ENCODE results near the gene TBCCD1. TPM values are rescaled to one million over a fixed set of nuclear protein-coding genes. Genes with fewer than 3 reads are reported as not detected.

Gene TBCCD1
- total RNA-seq, 1 experiment from 2014 or later = 14.5 TPM

DNA sequence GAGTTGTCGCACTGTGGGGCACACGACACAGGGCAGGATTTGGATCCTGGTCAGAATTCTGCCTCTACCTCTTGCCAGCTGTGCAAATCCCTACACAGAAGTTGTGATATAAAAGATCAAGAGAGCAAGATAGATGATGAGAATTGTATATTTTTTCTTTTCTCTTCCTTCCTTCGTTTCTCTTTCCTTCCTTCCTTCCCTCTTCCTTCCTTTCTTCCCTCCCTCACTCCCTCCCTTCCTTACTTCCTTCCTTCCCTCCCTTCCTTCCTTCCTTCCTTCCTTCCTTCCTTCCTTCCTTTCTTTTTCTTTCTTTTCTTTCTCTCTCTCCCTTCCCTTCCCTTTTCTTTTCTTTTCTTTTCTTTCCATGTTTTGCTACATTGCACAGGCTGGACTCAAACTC lies 33.8 kb upstream of the TBCCD1 start:
- no peak overlapping the region for H3K4me3 ChIP-seq (ENCODE audit: low read depth in 2 of 2, low read length in 2 of 2)
- in situ Hi-C loops (cut with HindIII; ENCODE audit: low pct_unique_long_range_greater_than_20kb, low sequenced_read_pairs) = no loop called here
- H3K4me1 ChIP-seq (ENCODE audit: control insufficient read depth, insufficient read depth, low read length) = no peaks in the 10 kb centered on the region
- no peaks in the 10 kb centered on the region; the same call in 1 of the 2 replicates for H3K27me3 ChIP-seq (ENCODE audit: control insufficient read depth, insufficient read depth, low read length)
- TF ChIP-seq, protein P1, sequence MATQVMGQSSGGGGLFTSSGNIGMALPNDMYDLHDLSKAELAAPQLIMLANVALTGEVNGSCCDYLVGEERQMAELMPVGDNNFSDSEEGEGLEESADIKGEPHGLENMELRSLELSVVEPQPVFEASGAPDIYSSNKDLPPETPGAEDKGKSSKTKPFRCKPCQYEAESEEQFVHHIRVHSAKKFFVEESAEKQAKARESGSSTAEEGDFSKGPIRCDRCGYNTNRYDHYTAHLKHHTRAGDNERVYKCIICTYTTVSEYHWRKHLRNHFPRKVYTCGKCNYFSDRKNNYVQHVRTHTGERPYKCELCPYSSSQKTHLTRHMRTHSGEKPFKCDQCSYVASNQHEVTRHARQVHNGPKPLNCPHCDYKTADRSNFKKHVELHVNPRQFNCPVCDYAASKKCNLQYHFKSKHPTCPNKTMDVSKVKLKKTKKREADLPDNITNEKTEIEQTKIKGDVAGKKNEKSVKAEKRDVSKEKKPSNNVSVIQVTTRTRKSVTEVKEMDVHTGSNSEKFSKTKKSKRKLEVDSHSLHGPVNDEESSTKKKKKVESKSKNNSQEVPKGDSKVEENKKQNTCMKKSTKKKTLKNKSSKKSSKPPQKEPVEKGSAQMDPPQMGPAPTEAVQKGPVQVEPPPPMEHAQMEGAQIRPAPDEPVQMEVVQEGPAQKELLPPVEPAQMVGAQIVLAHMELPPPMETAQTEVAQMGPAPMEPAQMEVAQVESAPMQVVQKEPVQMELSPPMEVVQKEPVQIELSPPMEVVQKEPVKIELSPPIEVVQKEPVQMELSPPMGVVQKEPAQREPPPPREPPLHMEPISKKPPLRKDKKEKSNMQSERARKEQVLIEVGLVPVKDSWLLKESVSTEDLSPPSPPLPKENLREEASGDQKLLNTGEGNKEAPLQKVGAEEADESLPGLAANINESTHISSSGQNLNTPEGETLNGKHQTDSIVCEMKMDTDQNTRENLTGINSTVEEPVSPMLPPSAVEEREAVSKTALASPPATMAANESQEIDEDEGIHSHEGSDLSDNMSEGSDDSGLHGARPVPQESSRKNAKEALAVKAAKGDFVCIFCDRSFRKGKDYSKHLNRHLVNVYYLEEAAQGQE (IDR thresholded peaks at IDR 0.05; ENCODE audit: insufficient read depth in 1 of 2, low read depth in 2 of 2, low read length in 1 of 2) = no peak
- TF ChIP-seq, protein P2, sequence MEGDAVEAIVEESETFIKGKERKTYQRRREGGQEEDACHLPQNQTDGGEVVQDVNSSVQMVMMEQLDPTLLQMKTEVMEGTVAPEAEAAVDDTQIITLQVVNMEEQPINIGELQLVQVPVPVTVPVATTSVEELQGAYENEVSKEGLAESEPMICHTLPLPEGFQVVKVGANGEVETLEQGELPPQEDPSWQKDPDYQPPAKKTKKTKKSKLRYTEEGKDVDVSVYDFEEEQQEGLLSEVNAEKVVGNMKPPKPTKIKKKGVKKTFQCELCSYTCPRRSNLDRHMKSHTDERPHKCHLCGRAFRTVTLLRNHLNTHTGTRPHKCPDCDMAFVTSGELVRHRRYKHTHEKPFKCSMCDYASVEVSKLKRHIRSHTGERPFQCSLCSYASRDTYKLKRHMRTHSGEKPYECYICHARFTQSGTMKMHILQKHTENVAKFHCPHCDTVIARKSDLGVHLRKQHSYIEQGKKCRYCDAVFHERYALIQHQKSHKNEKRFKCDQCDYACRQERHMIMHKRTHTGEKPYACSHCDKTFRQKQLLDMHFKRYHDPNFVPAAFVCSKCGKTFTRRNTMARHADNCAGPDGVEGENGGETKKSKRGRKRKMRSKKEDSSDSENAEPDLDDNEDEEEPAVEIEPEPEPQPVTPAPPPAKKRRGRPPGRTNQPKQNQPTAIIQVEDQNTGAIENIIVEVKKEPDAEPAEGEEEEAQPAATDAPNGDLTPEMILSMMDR (IDR thresholded peaks at IDR 0.05) = no peak
- TF ChIP-seq POLR2AphosphoS5 (IDR thresholded peaks at IDR 0.05; ENCODE audit: low read depth, low read length) (no peak), TCF7L2 (IDR thresholded peaks at IDR 0.05; ENCODE audit: low read depth, low read length) (no peak), SIN3A (IDR thresholded peaks at IDR 0.05; ENCODE audit: borderline replicate concordance, insufficient read depth, low read depth, low read length) (no peak)
- BruUV-seq (replicated peaks) = no TSS peak
- H3K27ac ChIP-seq (ENCODE audit: low read length) = no peak overlapping the region
- H3K9me3 ChIP-seq (ENCODE audit: control insufficient read depth, insufficient read depth, low read depth, low read length) = no peaks in the 10 kb centered on the region
- ATAC-seq (no peak), DNase-seq (ENCODE audit: low read depth, low spot score) (no peak)
- intact Hi-C loops (cut with micrococcal nuclease; ENCODE audit: unreplicated experiment) = no loop called here
- no peaks in the 10 kb centered on the region for H3K36me3 ChIP-seq (ENCODE audit: control insufficient read depth, insufficient read depth, low read length)
- ChIA-PET POLR2A (no interaction called here), CTCF (interaction anchor here (0.6 to 1.4 kb wide), 2 partner anchors 16 to 32 kb away, joined by 6 to 8 read pairs; no protein-coding TSS in a partner anchor)

DNA sequence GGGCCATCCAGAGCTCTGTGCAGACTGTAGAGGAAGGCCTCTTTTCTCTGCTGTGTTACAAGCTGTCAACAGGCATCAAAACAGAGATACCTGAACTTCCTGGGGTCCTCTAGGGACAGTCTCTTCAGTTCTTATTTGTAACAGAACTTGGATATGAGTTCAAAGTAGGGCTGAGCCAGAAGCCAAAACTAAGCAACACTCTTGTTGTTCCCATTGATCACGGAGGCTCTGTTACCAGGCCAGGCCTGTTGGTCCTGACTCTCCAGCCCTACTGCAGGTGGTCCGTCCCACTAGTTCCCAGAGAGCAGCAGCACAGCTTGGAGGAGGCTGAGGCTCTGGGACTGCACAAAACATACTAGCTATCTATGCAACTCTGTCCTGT lies 32.6 kb upstream of the TBCCD1 start:
- BruUV-seq (replicated peaks) = no TSS peak
- intact Hi-C loops (cut with micrococcal nuclease; ENCODE audit: unreplicated experiment) = no loop called here
- in situ Hi-C loops (cut with HindIII; ENCODE audit: low pct_unique_long_range_greater_than_20kb, low sequenced_read_pairs) = no loop called here
- Histone ChIP-seq H3K36me3 (ENCODE audit: control insufficient read depth, insufficient read depth, low read length) (no peaks in the 10 kb centered on the region), H3K4me3 (ENCODE audit: low read depth in 2 of 2, low read length in 2 of 2) (no peak overlapping the region), H3K4me1 (ENCODE audit: control insufficient read depth, insufficient read depth, low read length) (no peaks in the 10 kb centered on the region), H3K27me3 (ENCODE audit: control insufficient read depth, insufficient read depth, low read length) (no peaks in the 10 kb centered on the region), H3K9me3 (ENCODE audit: control insufficient read depth, insufficient read depth, low read depth, low read length) (no peaks in the 10 kb centered on the region), H3K27ac (ENCODE audit: low read length) (no peak overlapping the region)
- no peak for ATAC-seq
- POLR2A ChIA-PET = no interaction called here
- no peak for DNase-seq (ENCODE audit: low read depth, low spot score)
- TF ChIP-seq, protein P1 (IDR thresholded peaks at IDR 0.05; ENCODE audit: insufficient read depth in 1 of 2, low read depth in 2 of 2, low read length in 1 of 2) = no peak
- no peak for TF ChIP-seq SIN3A (IDR thresholded peaks at IDR 0.05; ENCODE audit: borderline replicate concordance, insufficient read depth, low read depth, low read length)
- TF ChIP-seq POLR2AphosphoS5 (IDR thresholded peaks at IDR 0.05; ENCODE audit: low read depth, low read length) = no peak
- TF ChIP-seq, protein P2 (IDR thresholded peaks at IDR 0.05) = no peak
- TF ChIP-seq TCF7L2 (IDR thresholded peaks at IDR 0.05; ENCODE audit: low read depth, low read length) = no peak
- CTCF ChIA-PET = interaction anchor here (1.4 kb wide), 1 partner anchor 17 kb away, joined by 6 read pairs; no protein-coding TSS in a partner anchor

All from Panc1 (cell line).